Epithelial cell of prostate (primary cell): ENCODE measurements around the gene CLPSL1.

ENCODE experiments used
- DNase-seq: peaks from one replicate; pipeline ENCODE4 v3.0.0-alpha.2; 2011; ENCODE audit warnings: low read depth, low spot score
- H3K27ac ChIP-seq: fragments of 450-650 bp; 2 replicates; pipeline ENCODE4 v1.5.1; 2017; ENCODE audit warnings: mild to moderate bottlenecking

Gene CLPSL1

DNA sequence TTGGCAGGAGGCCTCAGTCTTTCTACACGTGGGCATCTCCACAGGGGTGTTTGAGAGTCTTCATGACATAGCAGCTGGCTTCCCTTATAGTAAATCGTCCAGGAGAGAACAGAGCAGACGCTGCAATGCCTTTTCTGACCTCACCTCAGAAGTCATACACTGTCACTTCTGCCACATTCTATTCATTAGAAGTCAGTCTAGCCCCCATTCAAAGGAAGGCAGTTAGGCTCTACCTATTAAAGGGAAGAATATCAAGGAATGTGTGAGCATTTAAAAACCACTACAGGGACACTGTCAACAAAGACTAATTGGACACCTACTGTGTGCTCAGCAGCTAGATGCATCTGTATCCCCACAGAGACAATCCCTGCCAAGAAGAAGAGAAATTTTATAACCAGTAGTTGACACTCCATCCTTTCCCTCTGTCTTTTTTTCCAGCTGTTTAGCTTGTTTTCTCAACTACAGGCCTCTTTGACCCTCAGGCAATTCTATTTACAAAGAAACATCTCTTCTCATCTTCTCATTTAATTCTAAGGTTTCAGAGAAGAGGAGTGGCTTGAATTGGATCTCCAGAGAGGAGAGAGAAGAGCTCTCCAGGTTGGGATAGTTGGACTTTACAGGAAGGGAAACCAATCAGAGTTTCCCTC is 25.4 kb upstream of the CLPSL1 start:
- H3K27ac ChIP-seq = no peak overlapping the region
- DNase-seq = no peak

DNA sequence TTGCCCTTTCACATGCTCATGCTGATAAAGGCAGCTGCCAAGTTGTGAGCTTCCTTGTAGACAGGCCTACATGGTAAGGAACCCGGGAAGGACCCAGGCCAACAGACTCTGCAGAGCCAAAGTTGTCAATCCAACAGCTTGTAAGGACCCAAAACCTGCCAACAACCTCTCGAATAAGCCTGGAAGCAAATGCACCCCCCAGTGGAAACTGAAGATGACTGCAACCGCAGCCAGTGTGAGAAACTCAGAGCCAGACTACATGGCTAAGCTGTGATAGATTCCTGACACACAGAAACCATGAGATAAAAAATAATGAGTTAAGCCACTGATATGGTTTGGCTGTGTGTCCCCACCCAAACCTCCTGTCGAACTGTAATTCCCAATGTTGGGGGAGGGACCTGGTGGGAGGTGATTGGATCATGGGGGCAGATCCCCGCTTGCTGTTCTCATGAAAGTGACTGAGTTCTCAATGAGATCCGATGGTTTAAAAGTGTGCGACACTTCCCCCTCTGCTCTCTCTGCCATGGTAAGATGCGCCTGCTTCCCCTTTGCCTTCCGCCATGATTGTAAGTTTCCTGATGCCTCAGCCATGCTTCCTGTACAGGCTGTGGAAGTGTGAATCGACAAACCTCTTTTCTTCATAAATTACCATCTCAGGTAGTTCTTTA is 23.2 kb upstream of the CLPSL1 start:
- DNase-seq = no peak
- no peak overlapping the region for H3K27ac ChIP-seq

DNA sequence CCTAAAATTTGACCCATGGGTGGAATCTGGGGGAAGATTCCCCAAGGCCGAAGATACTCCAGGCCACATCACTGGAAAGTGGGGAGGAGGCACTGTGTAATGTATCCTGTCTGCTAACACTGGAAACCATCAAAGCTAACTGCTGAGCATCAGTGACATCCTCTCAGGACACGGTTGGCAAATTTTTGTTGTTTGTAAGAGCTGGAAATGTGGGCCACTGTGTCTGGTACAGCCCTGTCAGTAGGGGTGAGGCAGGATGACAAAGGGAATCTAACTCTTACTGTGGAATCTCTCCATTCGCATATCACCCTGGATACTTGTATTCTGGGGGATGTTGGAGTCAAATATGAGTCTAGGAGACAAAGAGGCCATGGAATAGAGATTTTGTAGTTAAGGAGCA is 21.4 kb upstream of the CLPSL1 start:
- no peak for DNase-seq
- no peak overlapping the region for H3K27ac ChIP-seq

- no peak overlapping the region for H3K27ac ChIP-seq
- DNase-seq = no peak
Measured at GRCh38 chr6:35765739-35766138, 15.1 kb upstream of the CLPSL1 start.

DNA sequence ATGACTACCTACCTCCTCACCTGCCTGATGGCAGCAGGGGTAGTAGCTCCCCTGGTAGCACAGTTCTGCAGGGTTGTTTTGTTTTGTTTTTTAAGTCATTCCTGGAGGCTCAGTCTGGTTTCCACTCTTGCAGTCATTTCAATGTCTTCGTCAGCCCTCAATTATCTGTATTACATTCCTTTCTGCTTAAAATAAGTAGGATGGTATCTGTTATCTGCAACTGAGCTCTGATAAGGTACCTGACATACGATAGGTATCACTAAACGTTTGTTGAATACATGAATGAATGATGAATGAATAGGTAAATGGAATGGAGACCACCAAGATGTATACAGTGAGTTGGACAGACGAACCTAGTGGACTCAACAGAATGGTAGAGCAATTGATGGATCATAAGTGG is 11.6 kb upstream of the CLPSL1 start:
- no peak for DNase-seq
- H3K27ac ChIP-seq = no peak overlapping the region

DNA sequence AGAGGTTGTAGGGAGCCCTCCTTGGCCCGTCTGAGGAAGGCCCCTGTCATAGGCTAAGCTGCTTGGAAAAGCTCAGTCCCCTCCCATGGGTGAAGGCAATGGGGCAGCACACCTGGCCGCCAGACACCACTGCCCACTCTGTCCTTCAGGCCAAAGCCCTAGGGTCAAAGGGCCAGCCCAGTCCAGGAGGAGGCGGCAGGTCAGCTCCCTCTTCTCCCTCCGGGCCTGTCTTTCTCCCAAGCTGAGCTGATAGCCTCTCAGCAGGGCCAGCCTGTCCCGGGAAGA is 9.5 kb upstream of the CLPSL1 start:
- no peak overlapping the region for H3K27ac ChIP-seq
- no peak for DNase-seq

- H3K27ac ChIP-seq = no peak overlapping the region
- DNase-seq = no peak
Measured at GRCh38 chr6:35774116-35774794, 6.6 kb upstream of the CLPSL1 start.

- H3K27ac ChIP-seq = no peak overlapping the region
- no peak for DNase-seq
Measured at GRCh38 chr6:35775031-35775430, 5.8 kb upstream of the CLPSL1 start.

- no peak within 1 kb of the TSS for H3K27ac ChIP-seq
- no peak for DNase-seq
Measured at GRCh38 chr6:35776364-35777215, 4.2 kb upstream of the CLPSL1 start, which contains the start of gene CLPSL2. TSS of gene CLPSL2 (plus strand) at chr6:35776598. CDS start at chr6:35776619, 21 bp downstream.

GRCh38 chr6:35777356-35778102 is 3.3 kb upstream of the CLPSL1 start:
- DNase-seq = no peak
- no peak overlapping the region for H3K27ac ChIP-seq

DNA sequence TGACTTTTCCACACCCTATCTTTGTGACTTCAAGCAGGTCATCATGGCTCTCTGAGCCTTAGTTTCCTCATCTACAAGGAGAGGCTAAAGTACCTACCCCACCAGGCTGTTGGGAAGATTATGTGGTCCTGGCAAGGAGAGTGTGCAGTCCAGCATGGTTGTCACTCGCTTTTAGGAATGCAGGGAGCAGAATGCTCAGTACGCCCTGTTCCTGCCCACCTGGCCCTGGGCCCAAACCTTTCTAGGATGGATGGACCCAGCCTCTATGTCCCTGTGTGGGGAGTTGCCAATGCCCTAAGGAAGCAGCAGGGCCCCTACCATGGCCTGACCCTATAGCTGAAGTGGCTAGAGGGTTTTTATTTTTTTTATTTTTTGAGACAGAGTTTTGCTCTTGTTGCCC is 2.4 kb upstream of the CLPSL1 start:
- H3K27ac ChIP-seq = no peak overlapping the region
- no peak for DNase-seq

GRCh38 chr6:35781290-35781689 is 471 bp downstream of the CLPSL1 start:
- no peak overlapping the region for H3K27ac ChIP-seq
- no peak for DNase-seq

DNA sequence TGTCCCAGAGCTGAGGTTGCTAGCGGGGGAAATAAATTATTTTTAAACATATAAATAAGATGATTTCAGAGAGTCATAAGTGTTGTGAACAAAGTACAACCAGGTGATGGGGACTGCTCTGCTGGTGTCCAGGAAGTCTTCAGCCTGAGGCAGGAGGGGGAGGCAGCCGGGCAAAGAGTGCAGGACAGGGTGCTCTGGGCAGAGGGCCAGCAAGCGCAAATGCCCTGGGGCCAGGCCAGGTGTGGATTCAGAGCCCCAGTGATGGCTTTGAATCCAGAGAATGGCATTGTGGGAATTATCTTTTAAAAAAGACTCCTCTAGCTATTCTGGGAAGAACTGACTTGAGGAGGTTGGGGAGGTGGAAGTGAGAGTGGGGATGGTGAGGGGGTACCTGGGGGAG is 1.6 kb downstream of the CLPSL1 start:
- no peak overlapping the region for H3K27ac ChIP-seq
- DNase-seq = no peak

GRCh38 chr6:35784200-35784599 is 3.4 kb downstream of the CLPSL1 start:
- H3K27ac ChIP-seq = no peak overlapping the region
- no peak for DNase-seq

DNA sequence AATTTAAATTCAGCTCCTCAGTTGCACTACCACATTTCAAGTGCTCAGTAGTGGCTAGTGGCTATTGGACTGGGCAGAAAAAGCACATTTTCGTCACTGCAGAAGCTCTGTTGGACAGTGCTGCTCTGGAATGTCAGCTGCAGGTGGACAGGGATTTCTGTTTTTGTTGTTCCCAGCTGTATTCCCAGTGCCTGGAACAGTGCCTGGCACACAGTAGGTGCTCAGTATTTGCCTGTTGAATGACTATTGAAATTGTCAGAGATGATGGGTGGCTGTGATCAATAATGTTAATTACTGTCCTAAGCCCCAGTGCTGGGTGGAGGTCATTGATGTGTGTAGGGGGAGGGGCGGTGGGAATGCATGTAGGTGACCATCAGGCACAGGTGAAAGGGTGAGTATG is 5.5 kb downstream of the CLPSL1 start:
- H3K27ac ChIP-seq = no peak overlapping the region

GRCh38 chr6:35786810-35787209 is 6.0 kb downstream of the CLPSL1 start:
- DNase-seq = no peak

More for the DNA sequence above, 5.5 kb downstream of the CLPSL1 start:
- no peak for DNase-seq

DNA sequence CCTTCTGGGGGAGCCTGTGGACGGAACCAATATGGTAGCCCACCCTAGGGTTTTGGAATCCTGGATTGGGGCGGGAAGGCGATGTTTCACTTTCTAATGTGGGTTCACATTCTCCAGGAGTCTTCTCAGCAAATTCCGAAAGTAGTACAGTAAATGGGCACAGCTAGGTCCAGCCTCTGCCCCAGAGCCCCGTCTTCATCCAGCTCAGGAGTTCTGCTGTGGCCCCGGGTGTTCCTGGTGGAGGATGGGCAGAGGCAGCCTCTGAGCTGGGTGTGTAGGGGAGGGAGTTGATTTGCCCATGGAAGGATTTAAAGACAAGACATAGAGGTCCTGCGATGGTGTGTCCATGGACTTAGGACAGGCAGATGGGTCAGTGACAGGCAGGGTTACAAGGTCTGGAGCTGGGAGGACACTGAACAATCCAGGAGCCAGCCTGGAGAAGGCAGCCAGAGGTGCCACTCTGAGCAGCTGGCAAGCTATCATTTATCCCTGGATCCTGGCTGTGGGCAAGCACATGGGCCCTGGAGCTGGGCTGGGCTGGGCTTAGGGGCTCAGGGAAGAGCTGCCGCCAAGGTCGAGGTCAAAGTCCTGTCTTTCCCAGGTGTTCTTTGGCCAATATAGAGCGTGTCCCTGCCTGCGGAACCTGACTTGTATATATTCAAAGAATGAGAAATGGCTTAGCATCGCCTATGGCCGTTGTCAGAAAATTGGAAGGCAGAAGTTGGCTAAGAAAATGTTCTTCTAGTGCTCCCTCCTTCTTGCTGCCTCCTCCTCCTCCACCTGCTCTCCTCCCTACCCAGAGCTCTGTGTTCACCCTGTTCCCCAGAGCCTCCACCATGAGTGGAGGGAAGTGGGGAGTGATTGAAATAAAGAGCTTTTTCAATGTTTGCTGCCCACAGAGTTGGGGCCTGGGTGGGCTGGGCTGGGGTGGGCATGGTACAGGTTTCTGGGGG is 6.7 kb downstream of the CLPSL1 start:
- H3K27ac ChIP-seq = no peak overlapping the region

More at GRCh38 chr6:35786810-35787209, 6.0 kb downstream of the CLPSL1 start:
- H3K27ac ChIP-seq = no peak overlapping the region

DNA sequence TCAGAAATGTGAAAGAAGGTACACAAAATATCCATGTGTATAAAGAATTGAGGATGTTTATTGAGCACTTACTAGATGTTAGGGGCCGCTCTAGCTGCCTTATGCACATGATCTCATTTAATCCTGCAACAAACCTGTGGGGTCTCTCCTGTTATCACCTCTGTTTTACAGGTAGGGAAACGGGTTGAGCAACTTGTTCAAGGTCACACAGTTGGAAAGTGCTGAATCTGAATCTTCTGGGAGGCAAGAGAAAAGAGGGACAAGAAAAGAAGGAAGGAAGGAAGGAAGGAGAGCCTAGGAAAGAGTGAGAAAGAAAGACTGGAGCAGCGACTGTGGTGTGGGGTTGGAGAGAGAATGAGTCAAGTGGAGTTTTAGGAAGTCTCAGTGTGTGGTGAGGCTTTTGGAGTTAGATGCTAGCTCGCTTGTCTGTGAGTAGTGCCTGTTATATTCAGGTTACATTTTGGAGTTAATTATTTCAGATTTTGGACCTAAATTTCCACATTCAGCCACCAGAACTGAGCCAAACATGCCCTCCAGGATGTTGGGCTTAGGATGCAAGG is 7.7 kb downstream of the CLPSL1 start:
- no peak for DNase-seq
- H3K27ac ChIP-seq = no peak overlapping the region

More for the DNA sequence above, 6.7 kb downstream of the CLPSL1 start:
- no peak for DNase-seq

DNA sequence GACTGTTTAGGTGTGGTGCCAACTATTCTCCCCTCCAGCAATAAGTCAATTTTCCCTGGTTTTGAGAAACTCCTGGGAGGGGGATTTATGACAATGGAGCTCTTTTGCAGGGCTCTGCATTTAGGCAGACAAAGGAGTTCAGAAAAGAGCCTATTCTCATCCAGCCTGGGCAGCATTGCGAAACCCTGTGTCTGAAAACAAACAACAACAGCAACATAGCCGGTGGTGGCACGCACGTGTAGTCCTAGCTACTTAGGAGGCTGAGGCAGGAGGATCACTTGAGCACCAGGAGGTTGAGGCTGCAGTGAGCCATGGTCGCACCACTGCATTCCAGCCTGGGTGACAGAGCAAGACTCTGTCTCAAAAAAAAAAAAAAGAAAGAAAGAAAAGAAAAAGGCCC is 9.9 kb downstream of the CLPSL1 start:
- no peak overlapping the region for H3K27ac ChIP-seq
- no peak for DNase-seq
